ENCODE data around the gene ERCC2.

The ERCC2 gene

DNA sequence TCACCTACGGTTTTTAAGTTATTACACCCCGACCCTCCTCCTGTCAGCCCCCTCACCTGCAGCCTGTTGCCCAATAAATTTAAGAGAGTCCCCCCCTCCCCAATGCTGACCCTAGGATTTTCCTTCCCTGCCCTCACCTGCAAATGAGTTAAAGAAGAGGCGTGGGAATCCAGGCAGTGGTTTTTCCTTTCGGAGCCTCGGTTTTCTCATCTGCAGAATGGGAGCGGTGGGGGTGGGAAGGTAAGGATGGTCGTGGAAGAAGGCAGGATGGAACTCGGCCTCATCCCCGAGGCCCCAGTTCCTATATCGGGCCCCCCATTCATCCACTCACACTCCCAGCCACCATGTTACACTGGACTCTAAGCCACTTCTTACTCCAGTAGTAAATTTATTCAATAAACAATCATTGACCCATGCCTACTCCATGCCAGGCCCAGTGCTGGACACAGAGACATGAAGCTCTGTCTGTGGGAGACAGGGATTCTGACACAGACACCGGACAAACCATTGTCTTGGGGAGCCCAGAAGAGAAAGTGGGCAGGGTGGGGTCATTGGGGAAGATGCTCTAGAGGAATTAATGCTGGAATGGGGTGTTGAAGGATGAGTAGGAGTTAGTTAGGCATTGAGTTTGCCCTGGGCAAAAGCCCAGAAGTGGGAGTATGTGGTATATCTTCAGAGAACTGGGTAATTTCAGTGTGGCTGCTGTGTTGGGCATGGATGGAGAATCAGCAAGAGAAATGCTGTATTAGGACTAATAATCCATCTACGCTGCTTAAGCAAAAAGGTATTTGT lies 66.9 kb downstream of the ERCC2 start:
- no peak for DNase-seq (ENCODE audit: low read depth in 2 of 2)

DNA sequence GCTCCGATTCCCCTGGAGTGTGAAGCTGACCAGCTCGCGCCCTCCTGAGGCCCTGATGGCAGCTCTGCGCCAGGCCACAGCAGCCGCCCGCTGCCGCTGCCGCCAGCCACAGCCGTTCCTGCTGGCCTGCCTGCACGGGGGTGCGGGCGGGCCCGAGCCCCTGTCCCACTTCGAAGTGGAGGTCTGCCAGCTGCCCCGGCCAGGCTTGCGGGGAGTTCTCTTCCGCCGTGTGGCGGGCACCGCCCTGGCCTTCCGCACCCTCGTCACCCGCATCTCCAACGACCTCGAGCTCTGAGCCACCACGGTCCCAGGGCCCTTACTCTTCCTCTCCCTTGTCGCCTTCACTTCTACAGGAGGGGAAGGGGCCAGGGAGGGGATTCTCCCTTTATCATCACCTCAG lies 68.0 kb downstream of the ERCC2 start:
- DNase-seq (ENCODE audit: low read depth in 2 of 2), result no peak

All from stimulated activated CD8-positive, alpha-beta memory T cell treated with anti-CD3 and anti-CD28 coated beads, Interleukin-15, amount 100 ng/mL, for 48 hours (primary cell).